ENCODE measurements around the gene TMEM222.
A peak's percentile ranks its signal among the peaks of the same experiment; 100 is the strongest.

TMEM222 gene

DNA sequence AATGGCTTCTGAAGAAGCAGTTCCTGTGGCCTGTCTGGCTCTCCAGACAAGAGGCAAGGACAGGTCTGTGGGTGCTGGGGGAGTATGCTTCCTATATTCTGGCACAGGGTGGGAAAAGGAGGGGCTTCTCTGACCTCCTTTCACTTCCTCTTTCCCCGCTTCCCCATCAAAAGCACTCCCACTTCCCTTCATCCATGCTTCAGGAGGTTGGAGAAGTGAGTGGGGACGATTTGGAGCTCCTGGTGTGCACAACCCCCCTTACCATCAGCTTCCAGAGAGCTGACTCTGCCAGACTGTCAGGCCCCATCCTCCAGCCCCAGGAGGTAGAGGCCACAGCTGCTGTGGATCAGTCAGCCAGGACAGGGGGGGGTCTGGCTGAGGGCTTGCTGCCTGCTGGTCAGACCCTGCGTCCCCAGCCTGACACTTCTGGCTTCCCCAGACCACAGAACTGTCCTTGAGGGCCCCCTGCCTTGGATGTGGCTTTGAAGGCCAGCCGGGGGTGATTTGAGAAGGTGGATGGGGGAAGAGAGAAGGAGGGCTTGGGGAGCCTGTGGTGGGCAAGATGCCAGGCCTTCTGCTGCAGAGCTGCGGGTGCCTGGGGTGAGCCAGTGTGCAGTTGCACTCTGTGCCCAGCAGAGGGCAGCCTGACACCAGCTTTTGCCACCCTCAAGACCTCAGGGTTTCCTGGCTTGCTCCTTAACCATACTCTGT is 21.5 kb upstream of the TMEM222 start:
- Mint-ChIP-seq H3K9me3 (no peaks in the 10 kb centered on the region), H3K27me3 (no peaks in the 10 kb centered on the region), H3K27ac (no peak overlapping the region), H3K4me1 (peaks cover 6% of the 10 kb centered on the region), H3K4me3 (no peak overlapping the region)
- peak; percentile 73 for DNase-seq
- ATAC-seq: peak; percentile 87

- no peak overlapping the region for H3K4me3 Mint-ChIP-seq
- no peaks in the 10 kb centered on the region for H3K9me3 Mint-ChIP-seq
- ATAC-seq: no peak
- DNase-seq: no peak
- no peaks in the 10 kb centered on the region for H3K27me3 Mint-ChIP-seq
- H3K4me1 Mint-ChIP-seq: peaks cover 6% of the 10 kb centered on the region
- H3K27ac Mint-ChIP-seq: no peak overlapping the region
Observed at GRCh38 chr1:27301052-27301422, 20.9 kb upstream of the TMEM222 start.

DNA sequence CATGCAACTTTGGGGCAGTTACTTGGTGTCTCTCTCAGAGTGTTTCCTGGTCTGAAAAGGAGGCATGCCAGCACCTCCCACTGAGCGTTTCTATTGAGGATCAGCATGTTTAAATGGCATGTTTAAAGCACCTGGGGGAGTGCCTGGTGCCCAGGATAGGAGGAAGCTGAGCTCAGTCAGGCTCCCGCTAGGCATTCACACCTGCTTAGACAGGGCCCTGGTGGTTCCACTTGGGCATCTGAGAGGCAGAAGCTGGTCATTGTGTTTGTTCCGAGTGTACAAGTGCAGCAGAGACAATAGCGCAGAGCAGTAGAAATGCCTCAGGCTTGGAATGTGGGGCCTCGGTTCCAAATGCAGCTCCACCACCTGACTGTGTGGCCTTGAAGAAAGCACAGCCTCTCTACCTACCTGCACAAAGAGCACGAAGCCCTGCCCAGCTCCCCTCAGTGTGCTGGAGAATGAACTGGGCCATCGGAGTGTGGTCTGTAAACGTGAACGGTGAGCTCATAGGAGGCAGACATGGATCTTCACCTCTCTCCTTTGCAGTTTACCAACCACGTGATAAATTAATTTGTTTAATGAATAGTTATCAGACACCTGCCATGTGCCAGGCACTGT is 20.3 kb upstream of the TMEM222 start:
- Mint-ChIP-seq H3K4me3 (no peak overlapping the region), H3K27ac (peak overlapping the region in 1 of 2 donors; percentile 5), H3K9me3 (no peaks in the 10 kb centered on the region), H3K4me1 (peaks cover 6% of the 10 kb centered on the region), H3K27me3 (no peaks in the 10 kb centered on the region)
- no peak for DNase-seq
- no peak for ATAC-seq

DNA sequence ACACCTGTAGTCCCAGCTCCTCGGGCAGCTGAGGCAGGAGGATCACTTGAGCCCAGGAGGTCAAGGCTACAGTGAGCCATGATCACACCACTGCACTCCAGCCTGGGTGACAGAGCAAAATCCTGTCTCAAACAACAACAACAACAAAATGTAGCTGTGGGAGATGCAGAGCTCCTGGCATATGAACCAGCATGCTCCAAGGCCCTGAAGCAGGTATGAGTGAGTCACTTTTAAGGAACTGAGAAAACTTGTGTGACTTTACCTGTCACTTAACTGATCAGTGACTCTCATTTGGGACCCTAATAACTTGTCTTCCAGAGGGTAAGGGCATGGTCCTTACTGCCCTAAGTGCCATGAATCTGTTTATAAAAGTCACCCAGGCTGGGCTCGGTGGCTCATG is 19.4 kb upstream of the TMEM222 start:
- peaks cover 6% of the 10 kb centered on the region for H3K4me1 Mint-ChIP-seq
- H3K27me3 Mint-ChIP-seq: no peaks in the 10 kb centered on the region
- no peak for DNase-seq
- ATAC-seq: no peak
- H3K4me3 Mint-ChIP-seq: no peak overlapping the region
- H3K9me3 Mint-ChIP-seq: no peaks in the 10 kb centered on the region
- H3K27ac Mint-ChIP-seq: no peak overlapping the region

DNA sequence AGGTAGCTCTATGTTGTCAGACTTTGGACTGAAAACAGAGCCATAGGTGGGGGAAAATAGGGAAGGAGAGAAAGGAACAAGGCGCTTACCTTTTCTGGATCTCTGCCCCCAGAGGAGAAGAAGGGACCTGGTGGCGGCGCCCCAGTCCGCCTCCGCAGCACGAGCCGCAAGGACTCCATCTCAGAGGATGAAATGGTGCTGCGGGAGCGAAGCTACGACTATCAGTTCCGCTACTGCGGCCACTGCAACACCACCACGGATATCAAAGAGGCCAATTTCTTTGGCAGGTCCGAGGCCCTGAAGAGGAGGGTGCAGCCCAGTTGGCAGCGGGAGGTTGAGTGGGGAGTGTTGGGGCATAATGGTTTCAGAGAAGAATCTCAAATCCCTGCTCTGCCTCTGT is 18.5 kb upstream of the TMEM222 start:
- Mint-ChIP-seq H3K9me3 (no peaks in the 10 kb centered on the region), H3K27me3 (no peaks in the 10 kb centered on the region), H3K4me1 (peaks cover 6% of the 10 kb centered on the region), H3K4me3 (no peak overlapping the region), H3K27ac (no peak overlapping the region)
- no peak for DNase-seq
- ATAC-seq: no peak

DNA sequence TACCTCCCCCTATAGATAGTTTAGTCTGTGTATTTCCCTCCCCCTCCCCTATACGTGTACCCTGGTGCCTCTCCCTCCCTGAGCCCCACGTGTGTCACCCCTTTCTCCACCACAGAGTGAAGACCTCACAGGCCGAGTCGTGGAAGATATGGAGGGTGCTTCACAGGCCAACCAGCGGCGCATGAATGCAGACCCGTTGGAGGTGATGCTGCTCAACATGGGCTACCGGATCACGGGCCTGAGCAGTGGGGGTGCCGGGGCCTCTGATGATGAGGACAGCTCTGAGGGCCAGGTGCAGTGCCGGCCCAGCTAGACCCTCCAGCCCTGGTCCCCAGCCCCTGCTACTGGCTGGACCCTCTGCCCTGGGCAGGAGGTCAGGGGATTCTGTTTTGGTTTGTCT is 15.9 kb upstream of the TMEM222 start:
- Mint-ChIP-seq H3K27ac (peak overlapping the region in 1 of 2 donors; percentile 63), H3K4me3 (no peak overlapping the region), H3K9me3 (no peaks in the 10 kb centered on the region), H3K4me1 (peaks cover 3% of the 10 kb centered on the region), H3K27me3 (no peaks in the 10 kb centered on the region)
- DNase-seq (no peak), ATAC-seq (no peak)

- Mint-ChIP-seq H3K4me1 (no peaks in the 10 kb centered on the region), H3K9me3 (no peaks in the 10 kb centered on the region), H3K27me3 (no peaks in the 10 kb centered on the region), H3K27ac (peak overlapping the region in 1 of 2 donors; percentile 63), H3K4me3 (no peak overlapping the region)
- ATAC-seq: no peak
- no peak for DNase-seq
Observed at GRCh38 chr1:27306892-27307761, 14.8 kb upstream of the TMEM222 start.

- H3K4me1 Mint-ChIP-seq: no peaks in the 10 kb centered on the region
- no peaks in the 10 kb centered on the region for H3K27me3 Mint-ChIP-seq
- H3K9me3 Mint-ChIP-seq: no peaks in the 10 kb centered on the region
- ATAC-seq (no peak), DNase-seq (no peak)
- H3K27ac Mint-ChIP-seq: no peak overlapping the region
- no peak overlapping the region for H3K4me3 Mint-ChIP-seq
Observed at GRCh38 chr1:27307874-27308598, 13.9 kb upstream of the TMEM222 start.

GRCh38 chr1:27314169-27314568 is 7.8 kb upstream of the TMEM222 start:
- ATAC-seq (no peak), DNase-seq (no peak)
- H3K27me3 Mint-ChIP-seq: no peaks in the 10 kb centered on the region
- H3K4me1 Mint-ChIP-seq: no peaks in the 10 kb centered on the region
- H3K27ac Mint-ChIP-seq: no peak overlapping the region
- H3K4me3 Mint-ChIP-seq: no peak overlapping the region
- no peaks in the 10 kb centered on the region for H3K9me3 Mint-ChIP-seq

DNA sequence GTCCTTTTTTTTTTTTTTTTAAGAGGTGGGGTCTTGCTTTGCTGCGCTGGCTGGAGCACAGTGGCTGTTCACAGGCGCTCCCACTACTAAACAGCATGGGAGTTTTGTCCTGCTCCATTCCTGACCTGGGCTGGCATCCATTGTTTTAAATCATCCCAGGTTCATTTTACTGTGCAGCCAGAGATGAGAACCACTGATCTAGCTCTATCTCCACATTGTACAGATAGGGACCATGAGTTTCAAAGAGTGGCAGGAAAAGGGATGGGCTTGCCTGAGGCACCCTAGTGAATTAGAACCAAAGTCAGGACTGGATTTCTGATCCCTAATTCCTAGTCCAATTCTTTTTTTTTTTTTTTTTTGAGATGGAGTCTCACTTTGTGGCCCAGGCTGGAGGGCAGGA is 7.2 kb upstream of the TMEM222 start:
- H3K27me3 Mint-ChIP-seq: no peaks in the 10 kb centered on the region
- no peaks in the 10 kb centered on the region for H3K9me3 Mint-ChIP-seq
- no peaks in the 10 kb centered on the region for H3K4me1 Mint-ChIP-seq
- ATAC-seq (no peak), DNase-seq (no peak)
- no peak overlapping the region for H3K4me3 Mint-ChIP-seq
- no peak overlapping the region for H3K27ac Mint-ChIP-seq

- H3K9me3 Mint-ChIP-seq: no peaks in the 10 kb centered on the region
- no peak overlapping the region for H3K27ac Mint-ChIP-seq
- no peaks in the 10 kb centered on the region for H3K27me3 Mint-ChIP-seq
- H3K4me1 Mint-ChIP-seq: no peaks in the 10 kb centered on the region
- DNase-seq (no peak), ATAC-seq (no peak)
- H3K4me3 Mint-ChIP-seq: no peak overlapping the region
Observed at GRCh38 chr1:27316860-27317259, 5.1 kb upstream of the TMEM222 start.

DNA sequence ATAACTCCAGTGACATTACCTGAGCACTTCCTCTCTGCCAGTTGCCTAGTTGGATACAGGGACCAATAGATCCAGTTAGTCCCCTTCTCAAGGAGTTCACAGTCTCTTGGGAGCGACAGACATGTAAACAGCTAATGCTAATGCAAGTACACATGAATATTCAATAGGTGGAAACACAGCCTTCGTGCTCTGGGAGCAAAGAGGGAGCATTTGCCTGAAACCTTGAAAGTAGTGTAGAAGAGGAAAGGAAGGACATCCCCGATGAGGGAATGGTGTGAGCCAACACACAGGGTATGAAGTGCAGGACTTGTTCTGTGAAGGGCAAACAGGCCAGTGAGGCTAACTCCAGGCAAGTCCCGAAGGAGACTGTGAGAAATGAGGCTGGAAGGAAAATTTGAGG is 3.8 kb upstream of the TMEM222 start:
- no peak for DNase-seq
- Mint-ChIP-seq H3K27ac (no peak overlapping the region), H3K9me3 (no peaks in the 10 kb centered on the region), H3K4me1 (no peaks in the 10 kb centered on the region), H3K4me3 (no peak overlapping the region), H3K27me3 (no peaks in the 10 kb centered on the region)
- no peak for ATAC-seq

GRCh38 chr1:27318596-27318995 is 3.4 kb upstream of the TMEM222 start:
- Mint-ChIP-seq H3K27ac (no peak overlapping the region), H3K4me1 (peaks cover 3% of the 10 kb centered on the region), H3K4me3 (no peak overlapping the region), H3K9me3 (no peaks in the 10 kb centered on the region), H3K27me3 (no peaks in the 10 kb centered on the region)
- ATAC-seq: no peak
- no peak for DNase-seq

DNA sequence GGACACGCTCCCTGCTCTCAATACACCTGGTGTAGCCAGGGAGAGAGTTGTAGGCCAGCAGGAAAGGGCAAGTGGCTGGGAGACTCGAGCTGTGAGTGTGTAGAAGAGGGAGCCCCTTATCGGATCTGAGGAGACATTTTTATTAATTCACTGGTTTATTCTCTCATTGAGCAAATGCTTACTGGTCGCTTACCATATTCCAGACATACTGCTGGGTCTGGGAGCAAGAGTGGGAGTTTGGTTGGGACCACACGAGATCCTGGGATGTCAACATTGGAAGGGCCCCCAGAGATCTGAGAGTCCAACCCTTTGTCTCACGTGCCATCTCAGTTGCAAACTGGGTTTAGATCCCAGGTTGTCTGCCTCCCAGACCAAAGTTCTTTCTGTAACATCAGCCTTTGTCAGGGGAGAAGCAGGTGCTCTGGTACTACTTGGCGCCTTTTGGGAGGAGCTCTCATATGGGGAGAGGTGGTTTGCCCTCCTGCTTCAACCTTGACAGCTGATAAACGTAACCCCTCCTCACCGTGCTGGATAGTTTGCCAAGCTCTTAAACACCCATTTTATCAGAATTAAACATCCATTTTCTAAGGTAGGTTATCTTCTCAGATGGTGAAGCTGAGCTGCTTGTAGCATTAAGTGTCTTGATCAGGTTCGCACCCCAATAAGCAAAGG is 742 bp downstream of the TMEM222 start:
- H3K27me3 Mint-ChIP-seq: no peaks in the 10 kb centered on the region
- H3K4me3 Mint-ChIP-seq: peak overlapping the region; percentile 93 to 99
- peak overlapping the region; percentile 96 to 97 for H3K27ac Mint-ChIP-seq
- no peaks in the 10 kb centered on the region for H3K9me3 Mint-ChIP-seq
- H3K4me1 Mint-ChIP-seq: peaks cover 36% of the 10 kb centered on the region
- no peak for ATAC-seq
- DNase-seq: no peak

DNA sequence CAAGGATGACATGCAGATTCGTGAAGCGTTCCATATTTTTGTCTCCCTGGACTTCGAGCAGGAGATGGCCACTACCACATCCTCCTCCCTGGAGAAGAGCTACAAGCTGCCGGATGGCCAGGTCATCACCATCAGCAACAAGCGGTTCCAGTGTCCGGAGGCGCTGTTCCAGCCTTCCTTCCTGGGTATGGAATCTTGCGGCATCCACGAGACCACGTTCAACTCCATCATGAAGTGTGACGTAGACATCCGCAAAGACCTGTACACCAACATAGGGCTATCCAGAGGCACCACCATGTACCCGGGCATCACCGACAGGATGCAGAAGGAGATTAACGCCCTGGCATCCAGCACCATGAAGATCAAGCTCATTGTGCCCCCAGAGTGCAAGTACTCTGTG is 3.3 kb downstream of the TMEM222 start:
- no peak for ATAC-seq
- Mint-ChIP-seq H3K4me1 (peaks cover 55% of the 10 kb centered on the region), H3K4me3 (no peak overlapping the region), H3K27me3 (no peaks in the 10 kb centered on the region), H3K9me3 (no peaks in the 10 kb centered on the region), H3K27ac (no peak overlapping the region)
- no peak for DNase-seq
